IPS-15b (cell line): ENCODE results near the gene NPHP3.
"Not testable (repeated sequence)": the region's sequence is repeated elsewhere in the genome, so short reads cannot be mapped to it uniquely, and the experiment has no call there.

Experiments
- H3K27me3 ChIP-seq: one replicate; pipeline ENCODE4 v1.6.1; 2013; ENCODE audit warnings: low read length; ENCODE audit not compliant: control insufficient read depth, insufficient read depth
- H3K36me3 ChIP-seq: one replicate; pipeline ENCODE4 v1.6.1; 2013; ENCODE audit warnings: low read length; ENCODE audit not compliant: control insufficient read depth, insufficient read depth
- H3K4me1 ChIP-seq: one replicate; pipeline ENCODE4 v1.6.1; 2013; ENCODE audit warnings: mild to moderate bottlenecking, low read length; ENCODE audit not compliant: control insufficient read depth, insufficient read depth
- H3K4me3 ChIP-seq: one replicate; pipeline ENCODE4 v1.5.1; 2013; ENCODE audit warnings: low read depth, low read length
- H3K9ac ChIP-seq: one replicate; pipeline ENCODE4 v1.6.1; 2013; ENCODE audit warnings: low read depth, mild to moderate bottlenecking, low read length
- H3K9me3 ChIP-seq: one replicate; pipeline ENCODE4 v1.6.1; 2013; ENCODE audit warnings: mild to moderate bottlenecking, low read length; ENCODE audit not compliant: control insufficient read depth, insufficient read depth

NPHP3 gene

GRCh38 chr3:132722165-132723023 is at the start of gene NPHP3:
TSS of gene NPHP3 (minus strand) at chr3:132722409. CDS start at chr3:132722355, 54 bp downstream.
- Histone ChIP-seq H3K9me3 (no peaks in the 10 kb centered on the region), H3K36me3 (no peaks in the 10 kb centered on the region), H3K27me3 (no peaks in the 10 kb centered on the region), H3K4me3 (peak within 1 kb of the TSS; percentile 96), H3K4me1 (peaks cover 2% of the 10 kb centered on the region), H3K9ac (peak within 1 kb of the TSS; percentile 79)

- Histone ChIP-seq H3K36me3 (no peaks in the 10 kb centered on the region), H3K4me1 (no peaks in the 10 kb centered on the region), H3K9me3 (no peaks in the 10 kb centered on the region), H3K4me3 (no peak overlapping the region), H3K9ac (no peak overlapping the region), H3K27me3 (no peaks in the 10 kb centered on the region)
Measured at GRCh38 chr3:132758740-132759139, 36.5 kb upstream of the NPHP3 start.

GRCh38 chr3:132756108-132756650 is 34.0 kb upstream of the NPHP3 start:
- Histone ChIP-seq H3K4me1 (no peaks in the 10 kb centered on the region), H3K4me3 (no peak overlapping the region), H3K36me3 (no peaks in the 10 kb centered on the region), H3K27me3 (no peaks in the 10 kb centered on the region), H3K9me3 (no peaks in the 10 kb centered on the region), H3K9ac (no peak overlapping the region)

- Histone ChIP-seq H3K27me3 (no peaks in the 10 kb centered on the region), H3K9me3 (no peaks in the 10 kb centered on the region), H3K9ac (no peak overlapping the region)
Measured at GRCh38 chr3:132753946-132754345, 31.7 kb upstream of the NPHP3 start.

GRCh38 chr3:132749786-132750185 is 27.6 kb upstream of the NPHP3 start:
- H3K36me3 ChIP-seq, result no peaks in the 10 kb centered on the region
- H3K27me3 ChIP-seq, result no peaks in the 10 kb centered on the region
- no peaks in the 10 kb centered on the region for H3K9me3 ChIP-seq
- H3K4me1 ChIP-seq, result peaks cover 2% of the 10 kb centered on the region
- no peak overlapping the region for H3K9ac ChIP-seq
- H3K4me3 ChIP-seq, result no peak overlapping the region

More at GRCh38 chr3:132753946-132754345, 31.7 kb upstream of the NPHP3 start:
- Histone ChIP-seq H3K4me1 (no peaks in the 10 kb centered on the region), H3K36me3 (no peaks in the 10 kb centered on the region), H3K4me3 (no peak overlapping the region)

GRCh38 chr3:132746720-132747119 is 24.5 kb upstream of the NPHP3 start:
- H3K9me3 ChIP-seq, H3K36me3 ChIP-seq, H3K27me3 ChIP-seq, H3K9ac ChIP-seq, H3K4me3 ChIP-seq, H3K4me1 ChIP-seq: not testable (repeated sequence)

- no peaks in the 10 kb centered on the region for H3K9me3 ChIP-seq
- no peaks in the 10 kb centered on the region for H3K36me3 ChIP-seq
- H3K4me1 ChIP-seq, result peaks cover 3% of the 10 kb centered on the region
- H3K27me3 ChIP-seq, result no peaks in the 10 kb centered on the region
- no peak overlapping the region for H3K4me3 ChIP-seq
- H3K9ac ChIP-seq, result no peak overlapping the region
Measured at GRCh38 chr3:132738314-132738713, 16.1 kb upstream of the NPHP3 start.

GRCh38 chr3:132735589-132735988 is 13.4 kb upstream of the NPHP3 start:
- Histone ChIP-seq H3K4me3 (no peak overlapping the region), H3K4me1 (peaks cover 3% of the 10 kb centered on the region), H3K9me3 (no peaks in the 10 kb centered on the region), H3K9ac (no peak overlapping the region), H3K27me3 (no peaks in the 10 kb centered on the region), H3K36me3 (no peaks in the 10 kb centered on the region)

- H3K4me1 ChIP-seq, result no peaks in the 10 kb centered on the region
- H3K27me3 ChIP-seq, result no peaks in the 10 kb centered on the region
- H3K9me3 ChIP-seq, result no peaks in the 10 kb centered on the region
- H3K36me3 ChIP-seq, result no peaks in the 10 kb centered on the region
- H3K9ac ChIP-seq, result no peak overlapping the region
- H3K4me3 ChIP-seq, result no peak overlapping the region
Measured at GRCh38 chr3:132730891-132731580, 8.8 kb upstream of the NPHP3 start.

GRCh38 chr3:132726341-132726823 is 4.2 kb upstream of the NPHP3 start:
- H3K9ac ChIP-seq, result no peak overlapping the region
- no peaks in the 10 kb centered on the region for H3K9me3 ChIP-seq
- no peaks in the 10 kb centered on the region for H3K4me1 ChIP-seq
- H3K4me3 ChIP-seq, result no peak overlapping the region
- no peaks in the 10 kb centered on the region for H3K36me3 ChIP-seq
- H3K27me3 ChIP-seq, result no peaks in the 10 kb centered on the region

- Histone ChIP-seq H3K27me3 (no peaks in the 10 kb centered on the region), H3K36me3 (no peaks in the 10 kb centered on the region), H3K9me3 (no peaks in the 10 kb centered on the region), H3K9ac (peak overlapping the region; percentile 41), H3K4me1 (peaks cover 2% of the 10 kb centered on the region), H3K4me3 (peak overlapping the region; percentile 96)
Measured at GRCh38 chr3:132723024-132723950, 1.1 kb upstream of the NPHP3 start.
